ENCODE data around the gene AOPEP.

The AOPEP gene

DNA sequence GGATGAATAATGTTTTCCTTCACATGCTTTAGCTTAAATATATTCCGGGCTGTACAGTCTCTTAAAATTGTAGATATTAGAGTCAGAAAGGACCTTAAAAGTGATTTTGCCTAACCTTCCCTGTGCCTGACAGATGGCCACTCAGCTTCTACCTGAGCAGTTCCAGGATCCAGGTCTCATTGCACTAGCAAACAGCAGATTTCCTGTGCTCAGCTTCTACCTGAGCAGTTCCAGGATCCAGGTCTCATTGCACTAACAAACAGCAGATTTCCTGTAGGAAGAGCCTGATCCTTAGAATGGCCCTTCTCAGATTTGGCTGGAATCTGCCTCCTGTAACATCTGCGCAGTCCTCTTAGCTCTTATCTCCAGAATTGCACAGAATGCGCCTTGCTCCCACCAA lies 219.8 kb downstream of the AOPEP start:
- TF ChIP-seq EZH2phosphoT487 (IDR thresholded peaks at IDR 0.05; ENCODE audit: borderline replicate concordance) (no peak), CTCF (conservative IDR thresholded peaks at IDR 0.05; ENCODE audit: low read length) (no peak)
- Histone ChIP-seq H3K4me1 (ENCODE audit: insufficient read depth, low read length, poor library complexity, severe bottlenecking) (peaks cover 12% of the 10 kb centered on the region), H4K20me1 (ENCODE audit: insufficient read depth, low read length, poor library complexity, severe bottlenecking) (no peaks in the 10 kb centered on the region), H3F3A (ENCODE audit: low read depth) (no peaks in the 10 kb centered on the region), H3K27me3 (ENCODE audit: insufficient read depth, low read length, poor library complexity, severe bottlenecking) (no peaks in the 10 kb centered on the region), H3K9me3 (ENCODE audit: insufficient read depth, low read depth, low read length) (no peaks in the 10 kb centered on the region), H3K36me3 (ENCODE audit: insufficient read depth, low read length) (no peaks in the 10 kb centered on the region), H3K9me2 (replicated peaks; ENCODE audit: low read depth, low read length) (no peaks in the 10 kb centered on the region), H2AFZ (ENCODE audit: low read length) (no peak overlapping the region), H3K79me2 (ENCODE audit: insufficient read depth, low read length) (no peaks in the 10 kb centered on the region), H3K4me3 (ENCODE audit: low read length, poor library complexity, severe bottlenecking) (no peak overlapping the region), H3K4me2 (ENCODE audit: low read depth, low read length, poor library complexity, severe bottlenecking) (no peak overlapping the region), H3K9ac (ENCODE audit: low read depth, low read length, poor library complexity, severe bottlenecking) (no peak overlapping the region)

- no peak overlapping the region for H3K9ac ChIP-seq (ENCODE audit: low read depth, low read length, poor library complexity, severe bottlenecking)
- no peak for TF ChIP-seq CTCF (conservative IDR thresholded peaks at IDR 0.05; ENCODE audit: low read length)
- no peak for TF ChIP-seq EZH2phosphoT487 (IDR thresholded peaks at IDR 0.05; ENCODE audit: borderline replicate concordance)
- H3K4me3 ChIP-seq (ENCODE audit: low read length, poor library complexity, severe bottlenecking), result no peak overlapping the region
- no peak overlapping the region for H2AFZ ChIP-seq (ENCODE audit: low read length)
- H3K27me3 ChIP-seq (ENCODE audit: insufficient read depth, low read length, poor library complexity, severe bottlenecking), result no peaks in the 10 kb centered on the region
- H3K9me2 ChIP-seq (replicated peaks; ENCODE audit: low read depth, low read length), result no peaks in the 10 kb centered on the region
- H3K36me3 ChIP-seq (ENCODE audit: insufficient read depth, low read length), result no peaks in the 10 kb centered on the region
- no peaks in the 10 kb centered on the region for H4K20me1 ChIP-seq (ENCODE audit: insufficient read depth, low read length, poor library complexity, severe bottlenecking)
- H3K9me3 ChIP-seq (ENCODE audit: insufficient read depth, low read depth, low read length), result no peaks in the 10 kb centered on the region
- no peak overlapping the region for H3K4me2 ChIP-seq (ENCODE audit: low read depth, low read length, poor library complexity, severe bottlenecking)
- no peaks in the 10 kb centered on the region for H3F3A ChIP-seq (ENCODE audit: low read depth)
- no peaks in the 10 kb centered on the region for H3K79me2 ChIP-seq (ENCODE audit: insufficient read depth, low read length)
- H3K4me1 ChIP-seq (ENCODE audit: insufficient read depth, low read length, poor library complexity, severe bottlenecking), result peaks cover 33% of the 10 kb centered on the region
These were observed 222.2 kb downstream of the AOPEP start for GRCh38 chr9:94948567-94949235.

- Histone ChIP-seq H3K27me3 (ENCODE audit: insufficient read depth, low read length, poor library complexity, severe bottlenecking) (no peaks in the 10 kb centered on the region), H3K36me3 (ENCODE audit: insufficient read depth, low read length) (no peaks in the 10 kb centered on the region), H4K20me1 (ENCODE audit: insufficient read depth, low read length, poor library complexity, severe bottlenecking) (no peaks in the 10 kb centered on the region), H3K4me2 (ENCODE audit: low read depth, low read length, poor library complexity, severe bottlenecking) (no peak overlapping the region), H3K9me2 (replicated peaks; ENCODE audit: low read depth, low read length) (no peaks in the 10 kb centered on the region), H3K4me1 (ENCODE audit: insufficient read depth, low read length, poor library complexity, severe bottlenecking) (peaks cover 33% of the 10 kb centered on the region), H3K4me3 (ENCODE audit: low read length, poor library complexity, severe bottlenecking) (no peak overlapping the region), H3K9ac (ENCODE audit: low read depth, low read length, poor library complexity, severe bottlenecking) (no peak overlapping the region), H3K79me2 (ENCODE audit: insufficient read depth, low read length) (no peaks in the 10 kb centered on the region), H3K9me3 (ENCODE audit: insufficient read depth, low read depth, low read length) (no peaks in the 10 kb centered on the region), H3F3A (ENCODE audit: low read depth) (no peaks in the 10 kb centered on the region), H2AFZ (ENCODE audit: low read length) (no peak overlapping the region)
- TF ChIP-seq EZH2phosphoT487 (IDR thresholded peaks at IDR 0.05; ENCODE audit: borderline replicate concordance) (no peak), CTCF (conservative IDR thresholded peaks at IDR 0.05; ENCODE audit: low read length) (no peak)
These were observed 222.9 kb downstream of the AOPEP start for GRCh38 chr9:94949370-94949769.
